K562 (cell line): ENCODE measurements around the gene KCNH2. TPM values are rescaled to one million over a fixed set of nuclear protein-coding genes. Genes with fewer than 3 reads are reported as not detected.

Experiments used
- FOXA1 ChIP-seq: fragments of 450-650 bp; IDR thresholded peaks from 2 replicates; pipeline ENCODE4 v1.6.1; 2016; ENCODE audit warnings: mild to moderate bottlenecking, borderline replicate concordance
- HSF4 ChIP-seq: fragments of 250-450 bp; sonication (Bioruptor Pico); IDR thresholded peaks from 2 replicates; pipeline ENCODE4 v2.1.2; 2022; ENCODE audit warnings: mild to moderate bottlenecking, moderate library complexity, borderline replicate concordance
- MLLT1 ChIP-seq, 2 experiments: fragments of 450-650 bp; IDR thresholded peaks; 2 replicates each; pipeline ENCODE4 v1.6.1; 2016
- SNAPC5 ChIP-seq: fragments of 250-450 bp; sonication (Bioruptor Pico); IDR thresholded peaks from 2 replicates; pipeline ENCODE4 v1.8.0; 2021; ENCODE audit warnings: moderate library complexity, mild to moderate bottlenecking, inconsistent platforms
- TCFL5 ChIP-seq: fragments of 250-450 bp; sonication (Bioruptor Pico); conservative IDR thresholded peaks from 2 replicates; pipeline ENCODE4 v1.6.1; 2021; ENCODE audit warnings: mild to moderate bottlenecking, moderate library complexity, matching md5 sums
- WHSC1 ChIP-seq: IDR thresholded peaks from one replicate; pipeline ENCODE4 v1.6.1; 2012; ENCODE audit warnings: low read length, control low read depth, inconsistent platforms
- ZNF184 ChIP-seq: sonication (generic); formaldehyde crosslinking; IDR thresholded peaks from 2 replicates; pipeline ENCODE4 v1.5.0; 2020; ENCODE audit warnings: missing genetic modification reagents
- ZNF384 ChIP-seq: IDR thresholded peaks from 2 replicates; pipeline ENCODE4 v1.6.1; 2012; ENCODE audit warnings: low read depth, low read length, improper control_type of control experiment
- ZNF589 ChIP-seq: fragments of 200-800 bp; sonication (Bioruptor generic); IDR thresholded peaks from 2 replicates; pipeline ENCODE4 v1.6.1; 2016; ENCODE audit warnings: low read depth, missing genetic modification characterization, missing compliant biosample characterization
- polyA plus RNA-seq, 8 experiments: library from polyadenylated mRNA; depleted of rRNA in 4 of 8; stranded (reverse) in 5 of 8; unstranded in 3 of 8; fragments of >200 nt; fragmentation: Nextera tagmentation in 2 of 8; fragmentation: Illumina TruSeq in 1 of 8; extraction: Ambion mirVana in 2 of 8; extraction: Trizol in 1 of 8; gene quantifications; 2 replicates each; pipeline versions ENCODE4 v1.2.1 to v1.2.3, GENCODE V29; 2011 to 2014; ENCODE audit warnings: inconsistent platforms in 1 of 8, missing spikeins in 1 of 8
- total RNA-seq, 7 experiments: library from RNA; depleted of rRNA in 6 of 7; stranded (reverse); fragments of >200 nt in 6 of 7; fragmentation: Illumina TruSeq in 2 of 7; extraction: Trizol in 2 of 7; gene quantifications; 2 replicates each; pipeline versions ENCODE4 v1.2.1 to v1.2.3, GENCODE V29; 2011 to 2021; ENCODE audit warnings: low replicate concordance in 1 of 7
- TF ChIP-seq, protein P1 (sequence below): fragments of 250-450 bp; sonication (Bioruptor Pico); IDR thresholded peaks from 2 replicates; pipeline ENCODE4 v1.5.0; 2021; ENCODE audit warnings: mild to moderate bottlenecking, borderline replicate concordance
- TF ChIP-seq, protein P2 (sequence below): fragments of 200-600 bp; sonication (generic); IDR thresholded peaks from one replicate; pipeline ENCODE4 v1.6.1; 2012; ENCODE audit warnings: mild to moderate bottlenecking, low read depth, low read length, inconsistent platforms

KCNH2 gene
- total and polyA plus RNA-seq, 9 of the 15 experiments (the other 6 are each of a cell fraction or from before 2014, with no cell fraction given), result 18.1 to 368 (median 218) TPM

DNA sequence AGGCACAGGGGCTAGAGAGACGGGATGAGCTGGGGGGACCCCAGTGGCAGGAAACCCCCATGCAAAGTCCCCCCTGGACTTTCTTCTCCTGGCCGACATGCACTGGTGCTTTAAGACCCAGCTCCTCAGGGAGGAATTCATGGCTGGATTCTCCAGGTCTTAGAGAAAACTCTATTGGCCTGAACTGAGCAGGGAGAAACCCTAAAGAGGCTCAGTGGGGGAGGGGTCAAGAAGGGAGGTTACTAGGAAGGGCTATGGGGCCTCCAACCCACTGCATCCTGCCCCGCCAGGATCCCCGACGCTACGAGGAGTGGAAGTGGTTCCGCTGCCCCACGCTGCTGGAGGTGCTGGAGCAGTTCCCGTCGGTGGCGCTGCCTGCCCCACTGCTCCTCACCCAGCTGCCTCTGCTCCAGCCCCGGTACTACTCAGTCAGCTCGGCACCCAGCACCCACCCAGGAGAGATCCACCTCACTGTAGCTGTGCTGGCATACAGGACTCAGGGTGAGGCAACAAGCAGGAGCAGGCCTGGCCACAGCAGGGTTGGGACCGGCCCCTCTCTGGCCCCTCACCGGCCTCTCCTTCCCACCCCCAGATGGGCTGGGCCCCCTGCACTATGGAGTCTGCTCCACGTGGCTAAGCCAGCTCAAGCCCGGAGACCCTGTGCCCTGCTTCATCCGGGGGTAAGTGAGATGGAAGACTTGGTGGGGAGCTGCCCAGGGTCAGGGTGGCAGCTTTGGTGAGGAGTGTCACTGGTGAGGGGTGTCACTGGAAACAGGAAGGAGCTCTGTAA is 32.4 kb upstream of the KCNH2 start (continued):
- TF ChIP-seq, protein P1, sequence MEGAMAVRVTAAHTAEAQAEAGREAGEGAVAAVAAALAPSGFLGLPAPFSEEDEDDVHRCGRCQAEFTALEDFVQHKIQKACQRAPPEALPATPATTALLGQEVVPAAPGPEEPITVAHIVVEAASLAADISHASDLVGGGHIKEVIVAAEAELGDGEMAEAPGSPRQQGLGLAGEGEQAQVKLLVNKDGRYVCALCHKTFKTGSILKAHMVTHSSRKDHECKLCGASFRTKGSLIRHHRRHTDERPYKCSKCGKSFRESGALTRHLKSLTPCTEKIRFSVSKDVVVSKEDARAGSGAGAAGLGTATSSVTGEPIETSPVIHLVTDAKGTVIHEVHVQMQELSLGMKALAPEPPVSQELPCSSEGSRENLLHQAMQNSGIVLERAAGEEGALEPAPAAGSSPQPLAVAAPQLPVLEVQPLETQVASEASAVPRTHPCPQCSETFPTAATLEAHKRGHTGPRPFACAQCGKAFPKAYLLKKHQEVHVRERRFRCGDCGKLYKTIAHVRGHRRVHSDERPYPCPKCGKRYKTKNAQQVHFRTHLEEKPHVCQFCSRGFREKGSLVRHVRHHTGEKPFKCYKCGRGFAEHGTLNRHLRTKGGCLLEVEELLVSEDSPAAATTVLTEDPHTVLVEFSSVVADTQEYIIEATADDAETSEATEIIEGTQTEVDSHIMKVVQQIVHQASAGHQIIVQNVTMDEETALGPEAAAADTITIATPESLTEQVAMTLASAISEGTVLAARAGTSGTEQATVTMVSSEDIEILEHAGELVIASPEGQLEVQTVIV (CRISPR knock-in tag), result no peak
- TF ChIP-seq ZNF184 (CRISPR knock-in tag) (no peak), TCFL5 (CRISPR knock-in tag) (no peak), HSF4 (CRISPR knock-in tag) (peak; percentile 63; the same call in 1 of the 2 replicates), WHSC1 (no peak), SNAPC5 (CRISPR knock-in tag) (no peak), ZNF589 (peak; percentile 73; the same call in 1 of the 2 replicates), ZNF384 (no peak), FOXA1 (no peak), MLLT1 (IDR thresholded peaks at IDR 0.05) (no peak)
- TF ChIP-seq, protein P2, sequence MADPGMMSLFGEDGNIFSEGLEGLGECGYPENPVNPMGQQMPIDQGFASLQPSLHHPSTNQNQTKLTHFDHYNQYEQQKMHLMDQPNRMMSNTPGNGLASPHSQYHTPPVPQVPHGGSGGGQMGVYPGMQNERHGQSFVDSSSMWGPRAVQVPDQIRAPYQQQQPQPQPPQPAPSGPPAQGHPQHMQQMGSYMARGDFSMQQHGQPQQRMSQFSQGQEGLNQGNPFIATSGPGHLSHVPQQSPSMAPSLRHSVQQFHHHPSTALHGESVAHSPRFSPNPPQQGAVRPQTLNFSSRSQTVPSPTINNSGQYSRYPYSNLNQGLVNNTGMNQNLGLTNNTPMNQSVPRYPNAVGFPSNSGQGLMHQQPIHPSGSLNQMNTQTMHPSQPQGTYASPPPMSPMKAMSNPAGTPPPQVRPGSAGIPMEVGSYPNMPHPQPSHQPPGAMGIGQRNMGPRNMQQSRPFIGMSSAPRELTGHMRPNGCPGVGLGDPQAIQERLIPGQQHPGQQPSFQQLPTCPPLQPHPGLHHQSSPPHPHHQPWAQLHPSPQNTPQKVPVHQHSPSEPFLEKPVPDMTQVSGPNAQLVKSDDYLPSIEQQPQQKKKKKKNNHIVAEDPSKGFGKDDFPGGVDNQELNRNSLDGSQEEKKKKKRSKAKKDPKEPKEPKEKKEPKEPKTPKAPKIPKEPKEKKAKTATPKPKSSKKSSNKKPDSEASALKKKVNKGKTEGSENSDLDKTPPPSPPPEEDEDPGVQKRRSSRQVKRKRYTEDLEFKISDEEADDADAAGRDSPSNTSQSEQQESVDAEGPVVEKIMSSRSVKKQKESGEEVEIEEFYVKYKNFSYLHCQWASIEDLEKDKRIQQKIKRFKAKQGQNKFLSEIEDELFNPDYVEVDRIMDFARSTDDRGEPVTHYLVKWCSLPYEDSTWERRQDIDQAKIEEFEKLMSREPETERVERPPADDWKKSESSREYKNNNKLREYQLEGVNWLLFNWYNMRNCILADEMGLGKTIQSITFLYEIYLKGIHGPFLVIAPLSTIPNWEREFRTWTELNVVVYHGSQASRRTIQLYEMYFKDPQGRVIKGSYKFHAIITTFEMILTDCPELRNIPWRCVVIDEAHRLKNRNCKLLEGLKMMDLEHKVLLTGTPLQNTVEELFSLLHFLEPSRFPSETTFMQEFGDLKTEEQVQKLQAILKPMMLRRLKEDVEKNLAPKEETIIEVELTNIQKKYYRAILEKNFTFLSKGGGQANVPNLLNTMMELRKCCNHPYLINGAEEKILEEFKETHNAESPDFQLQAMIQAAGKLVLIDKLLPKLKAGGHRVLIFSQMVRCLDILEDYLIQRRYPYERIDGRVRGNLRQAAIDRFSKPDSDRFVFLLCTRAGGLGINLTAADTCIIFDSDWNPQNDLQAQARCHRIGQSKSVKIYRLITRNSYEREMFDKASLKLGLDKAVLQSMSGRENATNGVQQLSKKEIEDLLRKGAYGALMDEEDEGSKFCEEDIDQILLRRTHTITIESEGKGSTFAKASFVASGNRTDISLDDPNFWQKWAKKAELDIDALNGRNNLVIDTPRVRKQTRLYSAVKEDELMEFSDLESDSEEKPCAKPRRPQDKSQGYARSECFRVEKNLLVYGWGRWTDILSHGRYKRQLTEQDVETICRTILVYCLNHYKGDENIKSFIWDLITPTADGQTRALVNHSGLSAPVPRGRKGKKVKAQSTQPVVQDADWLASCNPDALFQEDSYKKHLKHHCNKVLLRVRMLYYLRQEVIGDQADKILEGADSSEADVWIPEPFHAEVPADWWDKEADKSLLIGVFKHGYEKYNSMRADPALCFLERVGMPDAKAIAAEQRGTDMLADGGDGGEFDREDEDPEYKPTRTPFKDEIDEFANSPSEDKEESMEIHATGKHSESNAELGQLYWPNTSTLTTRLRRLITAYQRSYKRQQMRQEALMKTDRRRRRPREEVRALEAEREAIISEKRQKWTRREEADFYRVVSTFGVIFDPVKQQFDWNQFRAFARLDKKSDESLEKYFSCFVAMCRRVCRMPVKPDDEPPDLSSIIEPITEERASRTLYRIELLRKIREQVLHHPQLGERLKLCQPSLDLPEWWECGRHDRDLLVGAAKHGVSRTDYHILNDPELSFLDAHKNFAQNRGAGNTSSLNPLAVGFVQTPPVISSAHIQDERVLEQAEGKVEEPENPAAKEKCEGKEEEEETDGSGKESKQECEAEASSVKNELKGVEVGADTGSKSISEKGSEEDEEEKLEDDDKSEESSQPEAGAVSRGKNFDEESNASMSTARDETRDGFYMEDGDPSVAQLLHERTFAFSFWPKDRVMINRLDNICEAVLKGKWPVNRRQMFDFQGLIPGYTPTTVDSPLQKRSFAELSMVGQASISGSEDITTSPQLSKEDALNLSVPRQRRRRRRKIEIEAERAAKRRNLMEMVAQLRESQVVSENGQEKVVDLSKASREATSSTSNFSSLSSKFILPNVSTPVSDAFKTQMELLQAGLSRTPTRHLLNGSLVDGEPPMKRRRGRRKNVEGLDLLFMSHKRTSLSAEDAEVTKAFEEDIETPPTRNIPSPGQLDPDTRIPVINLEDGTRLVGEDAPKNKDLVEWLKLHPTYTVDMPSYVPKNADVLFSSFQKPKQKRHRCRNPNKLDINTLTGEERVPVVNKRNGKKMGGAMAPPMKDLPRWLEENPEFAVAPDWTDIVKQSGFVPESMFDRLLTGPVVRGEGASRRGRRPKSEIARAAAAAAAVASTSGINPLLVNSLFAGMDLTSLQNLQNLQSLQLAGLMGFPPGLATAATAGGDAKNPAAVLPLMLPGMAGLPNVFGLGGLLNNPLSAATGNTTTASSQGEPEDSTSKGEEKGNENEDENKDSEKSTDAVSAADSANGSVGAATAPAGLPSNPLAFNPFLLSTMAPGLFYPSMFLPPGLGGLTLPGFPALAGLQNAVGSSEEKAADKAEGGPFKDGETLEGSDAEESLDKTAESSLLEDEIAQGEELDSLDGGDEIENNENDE, result no peak
